ENCODE data around the gene GRM7. TPM values are rescaled to one million over a fixed set of nuclear protein-coding genes. Genes with fewer than 3 reads are reported as not detected.

The GRM7 gene
- total RNA-seq, 6 donors from 2014 or later, result 0.46 to 8.6 TPM; not detected in 4

DNA sequence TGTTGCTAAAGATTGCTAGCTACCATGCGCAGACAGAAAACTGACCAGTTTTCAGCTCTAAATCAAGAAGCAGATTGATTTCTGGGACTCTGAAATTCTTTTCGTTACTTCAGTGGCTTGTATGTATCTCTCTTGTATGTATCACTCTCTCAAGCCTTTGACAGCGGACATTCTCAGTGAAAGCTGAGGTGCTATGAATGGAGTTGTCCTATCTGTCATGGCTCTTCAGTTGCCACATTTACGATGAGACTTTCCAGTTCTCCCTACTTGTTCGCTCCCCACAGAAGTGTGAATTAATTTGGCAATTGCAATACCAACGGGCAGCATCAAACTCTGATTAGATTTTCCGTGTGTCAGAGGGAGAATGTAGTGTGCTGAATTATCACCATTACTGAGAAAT lies 432.4 kb downstream of the GRM7 start:
- Histone ChIP-seq H3K36me3 (no peaks in the 10 kb centered on the region), H3K4me3 (no peak overlapping the region), H3K27me3 (no peaks in the 10 kb centered on the region), H3K27ac (no peak overlapping the region), H3K9me3 (no peaks in the 10 kb centered on the region), H3K4me1 (peaks cover 0 to 8% (median 2%) of the 10 kb centered on the region in 4 donors)
- ATAC-seq (ENCODE audit: low FRiP score in 2 of 2), result no peak
- WGBS, 2 donors, result 81 to 94% methylated on average over 7 of the region's 7 CpGs
- TF ChIP-seq POLR2AphosphoS5 (IDR thresholded peaks at IDR 0.05) (no peak), POLR2A (IDR thresholded peaks at IDR 0.05) (no peak), EP300 (IDR thresholded peaks at IDR 0.05) (no peak)
- TF ChIP-seq, protein P1, sequence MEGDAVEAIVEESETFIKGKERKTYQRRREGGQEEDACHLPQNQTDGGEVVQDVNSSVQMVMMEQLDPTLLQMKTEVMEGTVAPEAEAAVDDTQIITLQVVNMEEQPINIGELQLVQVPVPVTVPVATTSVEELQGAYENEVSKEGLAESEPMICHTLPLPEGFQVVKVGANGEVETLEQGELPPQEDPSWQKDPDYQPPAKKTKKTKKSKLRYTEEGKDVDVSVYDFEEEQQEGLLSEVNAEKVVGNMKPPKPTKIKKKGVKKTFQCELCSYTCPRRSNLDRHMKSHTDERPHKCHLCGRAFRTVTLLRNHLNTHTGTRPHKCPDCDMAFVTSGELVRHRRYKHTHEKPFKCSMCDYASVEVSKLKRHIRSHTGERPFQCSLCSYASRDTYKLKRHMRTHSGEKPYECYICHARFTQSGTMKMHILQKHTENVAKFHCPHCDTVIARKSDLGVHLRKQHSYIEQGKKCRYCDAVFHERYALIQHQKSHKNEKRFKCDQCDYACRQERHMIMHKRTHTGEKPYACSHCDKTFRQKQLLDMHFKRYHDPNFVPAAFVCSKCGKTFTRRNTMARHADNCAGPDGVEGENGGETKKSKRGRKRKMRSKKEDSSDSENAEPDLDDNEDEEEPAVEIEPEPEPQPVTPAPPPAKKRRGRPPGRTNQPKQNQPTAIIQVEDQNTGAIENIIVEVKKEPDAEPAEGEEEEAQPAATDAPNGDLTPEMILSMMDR (IDR thresholded peaks at IDR 0.05), result no peak
- DNase-seq, result no peak

DNA sequence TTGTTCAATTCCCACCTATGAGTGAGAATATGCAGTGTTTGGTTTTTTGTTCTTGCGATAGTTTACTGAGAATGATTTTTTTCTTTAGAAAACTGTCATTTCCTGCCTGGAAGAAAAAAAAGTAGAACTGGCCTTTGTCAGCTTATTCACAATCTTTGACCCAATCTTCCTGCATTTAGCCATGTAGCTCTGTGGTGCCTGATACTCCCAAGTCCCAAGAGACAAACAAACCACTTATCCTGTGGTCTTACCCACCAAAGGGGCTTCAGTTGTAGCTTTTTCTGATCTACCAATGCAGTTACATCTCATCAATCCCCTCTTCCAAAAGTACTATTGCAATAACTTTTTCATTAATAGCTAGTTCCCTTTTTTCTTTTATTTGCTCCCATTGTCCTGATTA lies 444.6 kb downstream of the GRM7 start:
- no peak for DNase-seq
- Histone ChIP-seq H3K4me3 (no peak overlapping the region), H3K36me3 (no peaks in the 10 kb centered on the region), H3K4me1 (peaks cover 0 to 11% (median 3%) of the 10 kb centered on the region in 4 donors), H3K27me3 (no peaks in the 10 kb centered on the region), H3K27ac (no peak overlapping the region), H3K9me3 (peaks cover 0 to 5% (median 0%) of the 10 kb centered on the region in 4 donors)
- no peak for ATAC-seq (ENCODE audit: low FRiP score in 2 of 2)
- WGBS, 2 donors, result 23 to 80% methylated on average over 1 of the region's 1 CpG
- TF ChIP-seq, protein P1 (IDR thresholded peaks at IDR 0.05), result no peak
- TF ChIP-seq EP300 (IDR thresholded peaks at IDR 0.05), result no peak
- TF ChIP-seq POLR2AphosphoS5 (IDR thresholded peaks at IDR 0.05), result no peak
- no peak for TF ChIP-seq POLR2A (IDR thresholded peaks at IDR 0.05)

DNA sequence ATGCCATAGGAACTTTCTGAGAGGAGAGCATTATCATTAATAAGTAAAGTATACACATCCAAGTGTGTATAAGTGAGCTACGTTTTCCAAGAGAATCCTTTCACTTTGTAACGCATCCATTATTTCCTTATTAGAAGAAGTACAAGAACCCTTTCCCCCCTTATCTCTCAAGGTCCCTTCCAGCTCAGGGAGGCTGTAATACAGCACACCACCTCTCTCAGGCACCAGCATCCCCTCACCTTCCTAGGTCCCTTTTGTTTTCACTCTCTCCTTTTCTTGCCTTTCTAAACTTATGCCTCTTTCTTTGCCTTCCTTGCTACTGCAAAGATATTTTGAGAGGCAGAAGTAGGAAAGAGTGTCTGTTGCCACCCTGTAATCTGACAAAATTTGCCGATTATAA lies 446.0 kb downstream of the GRM7 start:
- WGBS, 2 donors, result 33 to 41% methylated on average over 3 of the region's 3 CpGs
- ATAC-seq (ENCODE audit: low FRiP score in 2 of 2), result no peak

GRCh38 chr3:7307410-7307809 lies 446.5 kb downstream of the GRM7 start:
- peaks cover 0 to 5% (median 0%) of the 10 kb centered on the region in 4 donors for H3K9me3 ChIP-seq
- H3K36me3 ChIP-seq, result no peaks in the 10 kb centered on the region
- DNase-seq (no peak), ATAC-seq (ENCODE audit: low FRiP score in 2 of 2) (no peak)
- H3K27me3 ChIP-seq, result no peaks in the 10 kb centered on the region
- H3K4me3 ChIP-seq, result no peak overlapping the region
- WGBS, 2 donors, result 49% methylated on average over 2 of the region's 2 CpGs
- peaks cover 0 to 15% (median 3%) of the 10 kb centered on the region in 4 donors for H3K4me1 ChIP-seq
- no peak overlapping the region for H3K27ac ChIP-seq
- TF ChIP-seq POLR2A (IDR thresholded peaks at IDR 0.05) (no peak), EP300 (IDR thresholded peaks at IDR 0.05) (no peak), POLR2AphosphoS5 (IDR thresholded peaks at IDR 0.05) (no peak)
- TF ChIP-seq, protein P1 (IDR thresholded peaks at IDR 0.05), result no peak

More for the DNA sequence above, 446.0 kb downstream of the GRM7 start:
- Histone ChIP-seq H3K4me3 (no peak overlapping the region), H3K27ac (no peak overlapping the region), H3K36me3 (no peaks in the 10 kb centered on the region), H3K9me3 (peaks cover 0 to 5% (median 0%) of the 10 kb centered on the region in 4 donors), H3K4me1 (peaks cover 0 to 15% (median 3%) of the 10 kb centered on the region in 4 donors), H3K27me3 (no peaks in the 10 kb centered on the region)
- TF ChIP-seq POLR2AphosphoS5 (IDR thresholded peaks at IDR 0.05), result no peak
- DNase-seq, result no peak

DNA sequence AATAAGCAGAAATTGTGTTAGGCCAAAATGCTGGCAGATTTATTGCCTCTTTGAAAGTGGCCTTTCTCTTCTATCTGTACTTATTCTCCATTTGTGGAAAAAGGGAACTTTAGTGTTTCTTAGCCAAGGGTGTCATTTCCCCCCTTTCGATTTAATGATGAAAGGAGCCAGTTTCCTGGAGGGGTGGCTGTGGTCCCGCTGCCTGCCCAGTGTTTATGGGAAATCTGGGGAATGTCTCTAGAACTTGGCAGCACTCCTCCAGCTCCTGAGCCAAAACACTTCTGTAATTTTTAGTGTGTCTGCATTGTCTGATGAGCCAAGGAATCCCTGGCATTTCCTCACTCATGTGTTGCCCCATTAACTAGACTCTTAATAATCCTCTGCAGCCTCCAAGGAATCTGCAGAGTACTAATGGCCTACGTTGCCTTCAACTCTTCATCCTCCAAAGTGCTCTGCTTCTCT lies 448.8 kb downstream of the GRM7 start:
- TF ChIP-seq POLR2A (IDR thresholded peaks at IDR 0.05) (no peak), EP300 (IDR thresholded peaks at IDR 0.05) (no peak), POLR2AphosphoS5 (IDR thresholded peaks at IDR 0.05) (peak; percentile 28 to 50)
- TF ChIP-seq, protein P1 (IDR thresholded peaks at IDR 0.05), result no peak
- Histone ChIP-seq H3K4me1 (peaks cover 0 to 15% (median 3%) of the 10 kb centered on the region in 4 donors), H3K9me3 (no peaks in the 10 kb centered on the region), H3K36me3 (no peaks in the 10 kb centered on the region), H3K4me3 (no peak overlapping the region), H3K27me3 (no peaks in the 10 kb centered on the region), H3K27ac (peak overlapping the region in 1 of 4 donors; percentile 24)
- WGBS, 2 donors, result 14 to 22% methylated on average over 3 of the region's 3 CpGs
- ATAC-seq (ENCODE audit: low FRiP score in 2 of 2) (peak; percentile 37 to 80), DNase-seq (no peak)
